Neural crest cell (in vitro differentiated cells): ENCODE data around the gene PPP1R13B. TPM values are rescaled to one million over a fixed set of nuclear protein-coding genes. Genes with fewer than 3 reads are reported as not detected.

Source experiments
- DNase-seq: peaks from one replicate; pipeline ENCODE4 v3.0.0; 2021; ENCODE audit warnings: low read depth, mixed read lengths, low spot score
- H3K27ac Mint-ChIP-seq: one replicate; pipeline ENCODE4 v1.8.0; 2021; ENCODE audit warnings: mild to moderate bottlenecking, mixed read lengths; ENCODE audit not compliant: unreplicated experiment
- H3K27me3 Mint-ChIP-seq: 2 replicates; pipeline ENCODE4 v1.8.0; 2021; ENCODE audit warnings: low read depth, mild to moderate bottlenecking, mixed read lengths
- H3K36me3 Mint-ChIP-seq: 2 replicates; pipeline ENCODE4 v1.8.0; 2021; ENCODE audit warnings: low read depth, mild to moderate bottlenecking, mixed read lengths
- H3K4me1 Mint-ChIP-seq: 2 replicates; pipeline ENCODE4 v1.8.0; 2021; ENCODE audit warnings: mixed read lengths
- H3K4me3 Mint-ChIP-seq: one replicate; pipeline ENCODE4 v1.8.0; 2021; ENCODE audit warnings: mild to moderate bottlenecking, mixed read lengths
- H3K9me3 Mint-ChIP-seq: 2 replicates; pipeline ENCODE4 v1.8.0; 2021; ENCODE audit warnings: mixed read lengths
- total RNA-seq: library from RNA; stranded (reverse); gene quantifications from 2 replicates; pipeline ENCODE4 v1.2.1, GENCODE V29; 2021
- TF ChIP-seq, protein P1 (sequence below): fragments of 200-600 bp; sonication (generic); conservative IDR thresholded peaks from 2 replicates; pipeline ENCODE4 v1.5.0; 2021; ENCODE audit warnings: antibody characterized with exemption, mild to moderate bottlenecking

The PPP1R13B gene
- total RNA-seq, 1 donor from 2014 or later, result 6.8 TPM

DNA sequence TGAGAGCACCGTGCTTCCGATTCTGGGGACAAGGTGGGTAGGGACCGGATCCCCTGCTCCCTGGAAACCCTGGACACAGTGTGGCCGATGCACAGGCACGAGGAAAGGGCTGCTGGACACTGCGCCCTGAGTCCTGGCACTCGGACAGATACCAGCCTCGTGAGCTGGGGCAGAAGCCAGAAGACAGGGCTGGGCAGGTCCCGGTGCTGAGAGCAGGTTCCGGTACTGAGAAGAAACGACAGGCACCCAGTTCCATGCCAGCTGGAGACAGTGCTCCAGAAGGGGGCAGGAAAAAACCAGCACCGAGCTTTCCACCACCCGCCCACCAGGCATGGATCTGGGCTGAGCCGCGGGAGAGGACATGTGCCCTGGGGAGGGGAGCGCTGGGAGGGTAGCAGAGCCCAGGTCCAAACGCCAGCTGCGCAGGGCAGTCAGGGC is 138.6 kb downstream of the PPP1R13B start:
- H3K4me1 Mint-ChIP-seq, result peaks cover 30% of the 10 kb centered on the region
- DNase-seq, result no peak
- H3K9me3 Mint-ChIP-seq, result no peaks in the 10 kb centered on the region
- peak overlapping the region; percentile 71 for H3K27ac Mint-ChIP-seq
- peak overlapping the region; percentile 31 for H3K4me3 Mint-ChIP-seq
- peaks cover 12% of the 10 kb centered on the region for H3K27me3 Mint-ChIP-seq
- TF ChIP-seq, protein P1, sequence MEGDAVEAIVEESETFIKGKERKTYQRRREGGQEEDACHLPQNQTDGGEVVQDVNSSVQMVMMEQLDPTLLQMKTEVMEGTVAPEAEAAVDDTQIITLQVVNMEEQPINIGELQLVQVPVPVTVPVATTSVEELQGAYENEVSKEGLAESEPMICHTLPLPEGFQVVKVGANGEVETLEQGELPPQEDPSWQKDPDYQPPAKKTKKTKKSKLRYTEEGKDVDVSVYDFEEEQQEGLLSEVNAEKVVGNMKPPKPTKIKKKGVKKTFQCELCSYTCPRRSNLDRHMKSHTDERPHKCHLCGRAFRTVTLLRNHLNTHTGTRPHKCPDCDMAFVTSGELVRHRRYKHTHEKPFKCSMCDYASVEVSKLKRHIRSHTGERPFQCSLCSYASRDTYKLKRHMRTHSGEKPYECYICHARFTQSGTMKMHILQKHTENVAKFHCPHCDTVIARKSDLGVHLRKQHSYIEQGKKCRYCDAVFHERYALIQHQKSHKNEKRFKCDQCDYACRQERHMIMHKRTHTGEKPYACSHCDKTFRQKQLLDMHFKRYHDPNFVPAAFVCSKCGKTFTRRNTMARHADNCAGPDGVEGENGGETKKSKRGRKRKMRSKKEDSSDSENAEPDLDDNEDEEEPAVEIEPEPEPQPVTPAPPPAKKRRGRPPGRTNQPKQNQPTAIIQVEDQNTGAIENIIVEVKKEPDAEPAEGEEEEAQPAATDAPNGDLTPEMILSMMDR, result no peak
- peaks cover 19% of the 10 kb centered on the region for H3K36me3 Mint-ChIP-seq

- Mint-ChIP-seq H3K4me3 (no peak overlapping the region), H3K27ac (no peak overlapping the region)
- DNase-seq, result no peak
Measured at GRCh38 chr14:103707329-103708263, 139.8 kb downstream of the PPP1R13B start.

GRCh38 chr14:103706551-103707328 is 140.6 kb downstream of the PPP1R13B start:
- Mint-ChIP-seq H3K27ac (no peak overlapping the region), H3K36me3 (peaks cover 19% of the 10 kb centered on the region)

More at GRCh38 chr14:103707329-103708263, 139.8 kb downstream of the PPP1R13B start:
- TF ChIP-seq, protein P1, result no peak
- Mint-ChIP-seq H3K9me3 (no peaks in the 10 kb centered on the region), H3K36me3 (peaks cover 19% of the 10 kb centered on the region), H3K27me3 (peaks cover 9% of the 10 kb centered on the region), H3K4me1 (peaks cover 33% of the 10 kb centered on the region)

DNA sequence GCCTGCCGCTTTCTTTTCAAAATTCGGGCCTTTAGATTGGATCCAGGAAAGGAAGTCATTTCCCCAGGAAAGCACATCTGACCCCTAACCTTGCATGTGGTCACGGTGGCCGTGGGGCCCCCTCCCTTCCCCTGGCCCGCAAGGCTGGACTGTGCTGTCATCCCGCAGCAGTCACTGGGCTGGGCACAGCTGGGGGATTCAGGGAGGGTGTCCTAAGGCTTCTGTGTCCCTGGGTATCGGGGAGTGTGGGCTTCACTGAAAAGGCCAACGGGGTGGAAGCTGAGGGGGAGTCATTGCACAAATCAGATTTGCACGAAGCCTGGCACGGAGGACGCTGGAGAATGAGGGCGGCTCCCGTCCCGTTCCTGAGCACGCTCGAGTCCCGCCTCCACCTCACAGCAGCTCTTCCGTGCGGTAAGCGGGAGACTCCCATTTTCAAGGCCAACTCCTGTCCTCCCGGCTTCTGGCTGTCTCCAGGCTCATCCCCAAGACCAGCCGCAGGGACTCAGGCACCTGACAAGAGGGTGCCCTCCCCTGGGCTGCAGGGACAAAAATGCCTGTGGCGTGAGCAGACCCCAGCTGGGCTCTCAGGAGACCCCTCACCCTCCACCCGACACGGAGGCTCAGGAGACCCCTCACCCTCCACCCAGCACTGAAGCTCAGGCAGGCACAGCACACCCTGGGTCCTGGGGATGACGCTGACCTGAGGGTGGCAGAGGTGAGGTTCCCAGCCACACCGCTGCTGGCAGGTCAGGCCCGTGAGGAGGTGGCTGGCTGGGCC is 141.7 kb downstream of the PPP1R13B start:
- Mint-ChIP-seq H3K27ac (no peak overlapping the region), H3K9me3 (no peaks in the 10 kb centered on the region), H3K4me1 (peaks cover 27% of the 10 kb centered on the region), H3K36me3 (peaks cover 15% of the 10 kb centered on the region), H3K27me3 (peaks cover 4% of the 10 kb centered on the region), H3K4me3 (no peak overlapping the region)
- TF ChIP-seq, protein P1, result no peak
- DNase-seq, result no peak

More at GRCh38 chr14:103706551-103707328, 140.6 kb downstream of the PPP1R13B start:
- TF ChIP-seq, protein P1, result no peak
- no peak for DNase-seq
- no peak overlapping the region for H3K4me3 Mint-ChIP-seq
- peaks cover 35% of the 10 kb centered on the region for H3K4me1 Mint-ChIP-seq
- H3K9me3 Mint-ChIP-seq, result no peaks in the 10 kb centered on the region
- H3K27me3 Mint-ChIP-seq, result peaks cover 9% of the 10 kb centered on the region

DNA sequence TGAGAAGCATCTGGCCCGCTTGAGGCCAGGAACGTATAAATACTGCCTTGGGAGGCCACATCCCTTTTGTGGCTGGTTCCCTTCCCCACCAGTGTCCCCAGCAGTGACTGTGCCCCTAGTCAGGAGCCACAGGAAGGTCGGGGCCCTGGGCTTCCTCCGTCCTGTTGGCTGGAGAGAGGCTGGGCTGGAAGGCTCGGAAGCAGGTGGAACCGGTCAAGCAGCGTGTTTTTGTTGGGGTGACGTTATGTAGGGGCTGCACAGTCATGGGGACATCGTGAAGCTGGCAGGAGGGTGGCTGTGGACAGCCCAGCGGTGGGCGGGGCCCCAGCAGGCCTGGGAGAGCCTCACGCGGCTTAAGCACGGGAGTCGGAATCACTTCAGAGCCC is 142.3 kb downstream of the PPP1R13B start:
- DNase-seq, result no peak
- Mint-ChIP-seq H3K9me3 (no peaks in the 10 kb centered on the region), H3K27me3 (peaks cover 4% of the 10 kb centered on the region), H3K27ac (peak overlapping the region; percentile 52), H3K4me1 (peaks cover 27% of the 10 kb centered on the region), H3K4me3 (peak overlapping the region; percentile 44), H3K36me3 (peaks cover 14% of the 10 kb centered on the region)
- TF ChIP-seq, protein P1, result no peak
